ENCODE measurements around the gene ZNF212.

DNA sequence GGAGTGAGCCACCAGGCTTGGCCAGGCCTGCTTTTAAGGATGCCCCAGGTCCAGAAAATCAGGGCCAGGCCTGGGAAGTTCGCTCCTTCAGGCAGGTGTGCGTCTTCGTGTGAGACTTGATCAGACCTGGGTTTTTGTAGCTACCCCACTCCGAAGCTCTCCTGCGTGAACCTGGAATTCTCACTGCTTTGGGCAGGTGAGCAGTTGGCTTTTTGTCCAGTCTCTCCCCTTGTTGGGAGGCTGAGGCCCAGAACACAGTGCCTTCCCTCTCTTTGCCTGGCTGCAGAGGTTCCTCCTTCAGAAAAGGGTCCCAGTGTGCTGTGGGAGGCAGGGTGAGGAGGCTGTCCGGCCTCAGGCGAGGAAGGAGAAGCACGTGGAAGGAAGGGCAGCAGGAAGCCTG is 49.8 kb downstream of the ZNF212 start:
- TF ChIP-seq POLR2A (IDR thresholded peaks at IDR 0.05; ENCODE audit: low read length): no peak
- TF ChIP-seq GATA1 (IDR thresholded peaks at IDR 0.05; ENCODE audit: low read depth, low read length): no peak
